ENCODE measurements around the gene TUBA8. TPM values are rescaled to one million over a fixed set of nuclear protein-coding genes. Genes with fewer than 3 reads are reported as not detected.
"Not testable (repeated sequence)": the region's sequence is repeated elsewhere in the genome, so short reads cannot be mapped to it uniquely, and the experiment has no call there.

The TUBA8 gene
- 1.6 TPM for polyA plus RNA-seq (2013, experiment 1 of 2; ENCODE audit: insufficient read length)
- 1.0 TPM for polyA plus RNA-seq (2013, experiment 2 of 2; ENCODE audit: insufficient read length)

- DNase-seq, result peak; percentile 15
Observed at GRCh38 chr22:18110194-18110953, at the start of gene TUBA8. Gene TUBA8 (plus strand): TSS chr22:18110809. CDS start chr22:18110866, 57 bp downstream.

- no peak for DNase-seq
Observed at GRCh38 chr22:18062421-18062820, 48.2 kb upstream of the TUBA8 start.

GRCh38 chr22:18063306-18063705 lies 47.3 kb upstream of the TUBA8 start:
- no peak for DNase-seq

- DNase-seq, result not testable (repeated sequence)
Observed at GRCh38 chr22:18063715-18064114, 46.9 kb upstream of the TUBA8 start.

GRCh38 chr22:18064636-18065035 lies 46.0 kb upstream of the TUBA8 start:
- DNase-seq, result no peak

- no peak for DNase-seq
Observed at GRCh38 chr22:18065256-18065655, 45.4 kb upstream of the TUBA8 start.

GRCh38 chr22:18066181-18066859 lies 44.3 kb upstream of the TUBA8 start:
- no peak for DNase-seq

- no peak for DNase-seq
Observed at GRCh38 chr22:18067121-18067520, 43.5 kb upstream of the TUBA8 start.

- DNase-seq, result no peak
Observed at GRCh38 chr22:18067548-18068341, 42.9 kb upstream of the TUBA8 start.

GRCh38 chr22:18068381-18068988 lies 42.1 kb upstream of the TUBA8 start:
- peak; percentile 82 for DNase-seq

- DNase-seq, result no peak
Observed at GRCh38 chr22:18069041-18069440, 41.6 kb upstream of the TUBA8 start.

GRCh38 chr22:18070041-18070440 lies 40.6 kb upstream of the TUBA8 start:
- no peak for DNase-seq

- no peak for DNase-seq
Observed at GRCh38 chr22:18070556-18071306, 39.9 kb upstream of the TUBA8 start.

GRCh38 chr22:18071307-18071967 lies 39.2 kb upstream of the TUBA8 start:
- DNase-seq, result not testable (repeated sequence)

- DNase-seq, result no peak
Observed at GRCh38 chr22:18071968-18072310, 38.7 kb upstream of the TUBA8 start.

GRCh38 chr22:18073467-18073866 lies 37.1 kb upstream of the TUBA8 start:
- DNase-seq, result no peak

GRCh38 chr22:18073927-18074326 lies 36.7 kb upstream of the TUBA8 start:
- not testable (repeated sequence) for DNase-seq

GRCh38 chr22:18075101-18075719 lies 35.4 kb upstream of the TUBA8 start:
- DNase-seq, result no peak

- DNase-seq, result peak; percentile 85
Observed at GRCh38 chr22:18075720-18076497, 34.7 kb upstream of the TUBA8 start.

- DNase-seq, result no peak
Observed at GRCh38 chr22:18077087-18077638, 33.4 kb upstream of the TUBA8 start.

Data from fibroblast of skin of abdomen (primary cell).